ENCODE measurements around the gene SPIB. TPM values are rescaled to one million over a fixed set of nuclear protein-coding genes. Genes with fewer than 3 reads are reported as not detected.

Gene SPIB
- total RNA-seq, 1 experiment from 2014 or later = 0.50 TPM

GRCh38 chr19:50409347-50409746, 9.4 kb upstream of the SPIB start:
- Mint-ChIP-seq H3K4me1 (ENCODE audit: low read depth, unreplicated experiment) (no peaks in the 10 kb centered on the region), H3K36me3 (ENCODE audit: insufficient read depth, unreplicated experiment) (peaks cover 68% of the 10 kb centered on the region), H3K9me3 (ENCODE audit: unreplicated experiment) (no peaks in the 10 kb centered on the region), H3K4me3 (ENCODE audit: unreplicated experiment) (no peak overlapping the region), H3K27ac (ENCODE audit: unreplicated experiment) (no peak overlapping the region), H3K27me3 (ENCODE audit: insufficient read depth, unreplicated experiment) (no peaks in the 10 kb centered on the region)
- H3K4me1 ChIP-seq = peaks cover 11% of the 10 kb centered on the region
- CTCF ChIA-PET = interaction anchor here (1.4 to 1.6 kb wide), 2 partner anchors 41 to 51 kb away, joined by 4 to 6 read pairs; no protein-coding TSS in a partner anchor
- H3K9me3 ChIP-seq = no peaks in the 10 kb centered on the region
- no peak for DNase-seq
- POLR2A ChIA-PET = interaction anchor here (0.5 kb wide), 1 partner anchor 101 kb away, joined by 3 read pairs; the partner anchor contains the start of gene JOSD2
- no peak for TF ChIP-seq CTCF (IDR thresholded peaks at IDR 0.05; ENCODE audit: insufficient read depth in 1 of 2, low read depth in 1 of 2, low read length in 1 of 2, severe bottlenecking in 1 of 2, unreplicated experiment in 1 of 2)
- H3K36me3 ChIP-seq (ENCODE audit: control insufficient read depth, insufficient read depth, low read length) = peaks cover 7% of the 10 kb centered on the region
- BruUV-seq (replicated peaks) = no TSS peak
- no peaks in the 10 kb centered on the region for H3K27me3 ChIP-seq (replicated peaks; ENCODE audit: control insufficient read depth, insufficient read depth, low read length)
- intact Hi-C loops (cut with micrococcal nuclease; ENCODE audit: unreplicated experiment) = no loop called here
- H3K4me3 ChIP-seq (ENCODE audit: low read depth, low read length) = no peak overlapping the region

- Mint-ChIP-seq H3K4me1 (ENCODE audit: low read depth, unreplicated experiment) (no peaks in the 10 kb centered on the region), H3K9me3 (ENCODE audit: unreplicated experiment) (no peaks in the 10 kb centered on the region), H3K27ac (ENCODE audit: unreplicated experiment) (no peak overlapping the region), H3K4me3 (ENCODE audit: unreplicated experiment) (no peak overlapping the region), H3K27me3 (ENCODE audit: insufficient read depth, unreplicated experiment) (no peaks in the 10 kb centered on the region), H3K36me3 (ENCODE audit: insufficient read depth, unreplicated experiment) (peaks cover 74% of the 10 kb centered on the region)
- no peak for TF ChIP-seq CTCF (IDR thresholded peaks at IDR 0.05; ENCODE audit: insufficient read depth in 1 of 2, low read depth in 1 of 2, low read length in 1 of 2, severe bottlenecking in 1 of 2, unreplicated experiment in 1 of 2)
- ChIA-PET POLR2A (no interaction called here), CTCF (interaction anchor here (1.4 to 1.6 kb wide), 2 partner anchors 41 to 50 kb away, joined by 4 to 6 read pairs; no protein-coding TSS in a partner anchor)
- BruUV-seq (replicated peaks) = no TSS peak
- Histone ChIP-seq H3K36me3 (ENCODE audit: control insufficient read depth, insufficient read depth, low read length) (peaks cover 7% of the 10 kb centered on the region), H3K4me3 (ENCODE audit: low read depth, low read length) (no peak overlapping the region), H3K4me1 (peaks cover 11% of the 10 kb centered on the region), H3K27me3 (replicated peaks; ENCODE audit: control insufficient read depth, insufficient read depth, low read length) (no peaks in the 10 kb centered on the region), H3K9me3 (no peaks in the 10 kb centered on the region)
- no peak for DNase-seq
- intact Hi-C loops (cut with micrococcal nuclease; ENCODE audit: unreplicated experiment) = no loop called here
Measured at GRCh38 chr19:50410109-50410508, 8.6 kb upstream of the SPIB start.

GRCh38 chr19:50412419-50412818, 6.3 kb upstream of the SPIB start:
- no peak for DNase-seq
- Mint-ChIP-seq H3K9me3 (ENCODE audit: unreplicated experiment) (no peaks in the 10 kb centered on the region), H3K36me3 (ENCODE audit: insufficient read depth, unreplicated experiment) (peaks cover 63% of the 10 kb centered on the region), H3K27me3 (ENCODE audit: insufficient read depth, unreplicated experiment) (no peaks in the 10 kb centered on the region), H3K4me1 (ENCODE audit: low read depth, unreplicated experiment) (no peaks in the 10 kb centered on the region), H3K4me3 (ENCODE audit: unreplicated experiment) (no peak overlapping the region), H3K27ac (ENCODE audit: unreplicated experiment) (no peak overlapping the region)
- TF ChIP-seq CTCF (IDR thresholded peaks at IDR 0.05; ENCODE audit: insufficient read depth in 1 of 2, low read depth in 1 of 2, low read length in 1 of 2, severe bottlenecking in 1 of 2, unreplicated experiment in 1 of 2) = no peak
- Histone ChIP-seq H3K9me3 (no peaks in the 10 kb centered on the region), H3K27me3 (replicated peaks; ENCODE audit: control insufficient read depth, insufficient read depth, low read length) (no peaks in the 10 kb centered on the region), H3K36me3 (ENCODE audit: control insufficient read depth, insufficient read depth, low read length) (peaks cover 7% of the 10 kb centered on the region), H3K4me3 (ENCODE audit: low read depth, low read length) (no peak overlapping the region), H3K4me1 (peaks cover 11% of the 10 kb centered on the region)
- ChIA-PET POLR2A (interaction anchor here (0.7 kb wide), 2 partner anchors 48 to 88 kb away, joined by 3 read pairs; no protein-coding TSS in a partner anchor), CTCF (interaction anchor here (0.5 to 1.7 kb wide), 2 partner anchors 44 to 45 kb away, joined by 5 to 7 read pairs; no protein-coding TSS in a partner anchor)
- no TSS peak for BruUV-seq (replicated peaks)
- intact Hi-C loops (cut with micrococcal nuclease; ENCODE audit: unreplicated experiment) = no loop called here
